ENCODE results near the gene SRGAP1. TPM values are rescaled to one million over a fixed set of nuclear protein-coding genes. Genes with fewer than 3 reads are reported as not detected.

SRGAP1 gene
- total and polyA plus RNA-seq, 9 of the 15 experiments (the other 6 are each of a cell fraction or from before 2014, with no cell fraction given) = 0.01 to 0.13 (median 0.04) TPM; not detected in 3

GRCh38 chr12:63931703-63932102 is 87.2 kb downstream of the SRGAP1 start (continued):
- no peak for TF ChIP-seq HMGXB4 (CRISPR knock-in tag; IDR thresholded peaks at IDR 0.05)
- no peak for TF ChIP-seq TSC22D4 (tag; IDR thresholded peaks at IDR 0.05)

GRCh38 chr12:63934936-63935335 is 90.4 kb downstream of the SRGAP1 start:
- in situ Hi-C loops (cut with MboI) (no loop called here), intact Hi-C loops (cut with micrococcal nuclease) (no loop called here)
- Histone ChIP-seq H3K9me1 (ENCODE audit: control insufficient read depth, insufficient read depth, low read length) (no peaks in the 10 kb centered on the region), H2AFZ (ENCODE audit: low read depth, low read length) (no peak overlapping the region), H4K20me1 (replicated peaks; ENCODE audit: control insufficient read depth, insufficient read depth, low read length) (no peaks in the 10 kb centered on the region), H3K36me3 (ENCODE audit: control insufficient read depth, insufficient read depth, low read length) (no peaks in the 10 kb centered on the region), H3K27ac (ENCODE audit: extremely low read depth, low read depth, low read length) (no peak overlapping the region), H3K4me2 (ENCODE audit: insufficient read depth, low read length) (no peak overlapping the region), H3K79me2 (ENCODE audit: control insufficient read depth, insufficient read depth, low read length) (no peaks in the 10 kb centered on the region), H3K9me3 (replicated peaks; ENCODE audit: control insufficient read depth, insufficient read depth, low read depth, low read length) (no peaks in the 10 kb centered on the region), H3K4me3 (no peak overlapping the region), H3K27me3 (ENCODE audit: control insufficient read depth in 2 of 2, insufficient read depth in 2 of 2, low read length in 2 of 2) (peaks cover 0 to 9% of the 10 kb centered on the region in 2 experiments; a peak in 1 of 5 replicates), H3K9ac (ENCODE audit: insufficient read depth in 1 of 2, low read depth in 2 of 2, low read length in 2 of 2) (no peak overlapping the region), H3K4me1 (replicated peaks in 1 of 2; ENCODE audit: control insufficient read depth in 2 of 2, insufficient read depth in 2 of 2, low read length in 2 of 2) (no peaks in the 10 kb centered on the region)
- no TSS peak for BruUV-seq (replicated peaks)
- POLR2A ChIA-PET = no interaction called here
- no peak for DNase-seq (ENCODE audit: extremely low read depth in 1 of 4, low spot score in 3 of 4)
- ATAC-seq = no peak
- CTCF ChIA-PET (ENCODE audit: low intra/inter-chr PET ratio) = no interaction called here
- FAIRE-seq = no peak
- TF ChIP-seq STAT5A (IDR thresholded peaks at IDR 0.05; ENCODE audit: borderline replicate concordance, low read length) (no peak), MITF (IDR thresholded peaks at IDR 0.05) (no peak), TSHZ1 (CRISPR knock-in tag; IDR thresholded peaks at IDR 0.05) (no peak), HBP1 (CRISPR knock-in tag; IDR thresholded peaks at IDR 0.05) (no peak), TFAP4 (CRISPR knock-in tag; IDR thresholded peaks at IDR 0.05; ENCODE audit: borderline replicate concordance) (no peak), SNRNP70 (optimal IDR thresholded peaks at IDR 0.05; ENCODE audit: low read depth, low read length) (no peak), MYNN (IDR thresholded peaks at IDR 0.05) (no peak), MYNN (CRISPR knock-in tag; IDR thresholded peaks at IDR 0.05) (no peak)
- WGBS (ENCODE audit: insufficient coverage, low coverage, missing lambda C conversion rate) = under 1% methylated on average over 7 of the region's 7 CpGs

Measured in K562 (cell line).